Measurements from ENCODE around the gene PDIA6.

PDIA6 gene

DNA sequence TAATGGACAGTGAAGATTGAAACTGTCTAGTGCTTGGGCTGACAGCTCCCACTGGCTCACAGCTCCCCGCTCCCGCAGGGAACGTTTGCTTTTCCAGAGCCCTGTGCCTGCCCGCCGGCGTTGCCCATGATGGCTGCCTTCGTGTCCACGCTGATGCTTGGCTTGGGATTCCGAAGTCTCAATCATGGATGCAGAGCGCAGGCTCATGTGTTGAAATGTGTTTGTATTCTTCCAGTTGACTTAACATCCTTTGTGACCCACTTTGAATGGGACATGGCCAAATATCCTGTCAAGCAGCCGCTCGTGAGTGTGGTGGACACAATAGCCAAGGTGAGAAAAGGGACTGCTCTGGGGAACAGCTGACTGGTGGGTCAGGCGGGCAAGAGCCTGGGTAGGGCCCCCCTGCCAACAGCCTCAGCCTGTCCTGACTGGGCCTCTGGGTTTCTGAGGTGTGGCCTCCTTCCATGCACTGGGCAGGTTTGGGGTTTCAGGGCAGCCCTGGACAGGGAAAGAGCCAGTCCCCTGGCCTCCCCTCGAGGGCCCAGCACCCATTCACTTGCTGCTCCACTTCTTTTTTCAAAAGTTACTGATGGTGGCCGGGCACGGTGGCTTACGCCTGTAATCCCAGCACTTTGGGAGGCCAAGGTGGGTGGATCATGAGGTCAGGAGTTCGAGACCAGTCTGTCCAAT is 48.3 kb downstream of the PDIA6 start:
- no peak for DNase-seq (ENCODE audit: low read depth)

DNA sequence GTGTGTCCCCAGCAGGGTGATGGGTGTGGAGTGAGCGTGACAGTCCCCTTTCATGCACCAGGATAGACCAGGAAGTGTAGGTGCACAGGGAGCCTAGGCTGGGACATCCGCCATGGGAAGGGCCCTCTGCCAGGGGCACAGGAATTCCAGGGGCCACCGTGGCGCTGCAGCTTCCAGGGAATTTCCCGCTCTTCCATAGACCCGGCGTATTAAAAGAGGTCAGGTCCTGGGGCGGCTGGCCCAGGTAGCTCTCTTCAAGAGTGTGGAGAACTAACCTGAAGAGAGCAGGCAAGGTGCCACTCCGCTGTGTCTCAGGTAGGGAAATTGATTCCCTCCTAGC is 49.2 kb downstream of the PDIA6 start:
- DNase-seq (ENCODE audit: low read depth): no peak

DNA sequence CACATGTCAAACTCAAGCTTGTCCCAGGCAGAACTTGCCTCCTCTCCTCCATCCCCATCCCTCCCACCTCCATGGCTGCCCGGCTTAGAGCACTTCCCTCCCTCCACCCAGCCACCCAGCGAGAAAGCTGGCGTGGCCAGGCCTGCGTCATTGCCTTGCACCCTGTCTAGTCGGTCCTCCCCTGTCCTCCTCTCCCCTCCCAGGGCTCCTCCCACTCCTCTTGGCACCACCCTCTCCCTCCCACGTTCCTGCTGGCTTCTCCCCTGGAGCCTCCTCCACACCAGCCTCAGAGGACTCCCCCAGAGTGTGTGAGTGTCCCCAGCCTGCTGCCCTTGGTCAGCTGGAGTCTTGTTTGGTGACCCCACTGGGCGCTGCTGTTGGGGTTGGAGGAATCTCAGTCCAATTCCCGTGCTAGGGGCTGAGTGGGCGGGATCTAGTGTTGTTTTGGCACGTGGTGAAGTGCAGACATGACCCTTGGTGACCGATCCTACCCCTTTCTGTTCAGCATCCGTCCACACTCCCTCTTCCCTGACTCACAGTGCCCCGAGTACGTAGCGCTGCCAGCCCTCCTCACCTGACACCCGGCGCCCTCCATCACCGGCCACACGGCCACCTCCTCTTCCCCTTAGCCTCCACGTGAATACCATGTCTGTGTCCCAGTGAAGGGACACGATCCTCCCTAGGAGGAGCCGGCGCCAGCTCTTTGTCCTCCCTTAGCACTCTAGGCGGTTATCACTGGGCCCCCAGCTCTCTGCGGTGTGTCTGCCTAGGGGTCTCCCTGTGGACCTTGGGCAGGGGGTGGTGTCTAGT is 49.7 kb downstream of the PDIA6 start:
- DNase-seq (ENCODE audit: low read depth): no peak

DNA sequence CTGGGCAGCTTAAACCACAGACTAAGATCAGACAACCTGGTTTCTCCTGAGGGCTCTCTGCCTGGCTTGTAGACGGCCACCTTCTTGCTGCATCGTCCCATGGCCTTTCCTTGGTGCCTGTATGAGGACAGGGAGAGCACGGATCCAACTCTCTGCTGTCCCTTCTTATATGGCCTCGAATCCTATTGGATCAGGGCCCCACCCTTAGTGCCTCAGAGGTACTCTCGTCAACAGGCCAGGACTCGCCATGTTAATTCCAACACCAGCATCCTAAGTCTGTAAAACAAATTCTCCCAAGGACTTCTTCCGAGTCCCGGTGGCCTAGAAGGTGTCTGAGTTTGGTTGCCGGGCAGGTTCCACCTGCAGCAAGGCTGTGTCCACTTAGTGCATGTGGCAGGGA is 51.0 kb downstream of the PDIA6 start:
- no peak for DNase-seq (ENCODE audit: low read depth)

DNA sequence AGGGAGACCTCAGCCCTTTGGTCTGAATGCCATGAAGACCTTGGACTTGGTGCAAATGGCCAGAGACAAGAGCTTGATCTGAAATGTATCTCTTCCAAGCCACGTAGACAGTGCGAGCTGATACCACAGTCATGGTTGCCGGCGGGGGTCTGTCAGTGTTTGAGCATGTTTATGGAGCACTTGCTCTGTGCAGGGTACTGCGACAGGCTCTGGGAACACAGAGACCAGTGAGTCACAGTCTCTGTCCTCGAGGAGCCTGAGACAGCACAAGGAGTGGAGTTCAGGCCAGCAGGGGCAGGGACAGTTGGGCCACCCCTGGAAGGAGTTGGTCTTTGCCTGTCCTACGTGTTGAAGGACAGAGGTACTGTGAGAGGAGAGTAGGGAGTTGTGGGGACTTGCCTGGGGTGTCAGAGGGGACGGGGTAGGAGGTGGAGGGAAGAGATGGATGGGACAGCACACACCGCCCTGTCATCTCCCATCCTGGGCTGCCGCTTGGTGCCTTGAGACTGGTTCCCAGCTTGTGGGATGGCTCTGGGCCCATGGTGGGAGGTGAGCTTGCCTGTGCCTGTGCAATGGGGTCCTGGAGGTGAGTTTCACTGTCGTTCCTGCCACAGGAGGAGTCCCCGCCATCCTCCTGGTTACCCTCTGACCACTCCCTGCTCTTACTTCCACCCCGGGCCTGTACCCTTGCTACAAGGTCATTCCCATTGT is 51.6 kb downstream of the PDIA6 start:
- no peak for DNase-seq (ENCODE audit: low read depth)

DNA sequence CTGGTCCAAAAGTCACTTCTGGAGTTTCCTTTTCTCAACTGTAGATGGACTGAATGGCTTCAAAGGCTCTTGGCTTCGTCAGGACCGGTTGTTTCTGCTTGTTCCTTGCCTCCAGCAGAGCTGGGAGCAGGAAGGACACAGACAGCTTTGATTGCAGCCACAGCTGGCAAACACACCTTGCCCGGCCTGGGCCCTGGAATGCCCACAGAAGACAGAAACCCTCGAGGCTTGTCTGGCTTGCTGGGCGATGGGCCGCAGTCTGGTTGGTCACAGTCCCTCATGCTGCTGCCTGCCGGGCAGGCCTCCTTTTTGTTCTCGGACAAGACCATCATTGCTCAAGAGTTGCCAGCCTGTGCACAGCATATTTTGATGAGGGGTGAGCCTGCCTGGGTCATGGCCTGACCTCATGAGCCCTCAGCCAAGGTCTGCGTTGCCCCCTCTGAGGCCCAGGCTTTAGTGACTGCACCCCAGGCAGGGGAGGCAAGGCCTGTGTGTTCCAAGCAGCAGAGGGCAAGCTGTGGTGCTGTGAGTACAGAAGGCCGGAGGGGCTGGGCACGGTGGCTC is 53.4 kb downstream of the PDIA6 start:
- DNase-seq (ENCODE audit: low read depth): no peak

DNA sequence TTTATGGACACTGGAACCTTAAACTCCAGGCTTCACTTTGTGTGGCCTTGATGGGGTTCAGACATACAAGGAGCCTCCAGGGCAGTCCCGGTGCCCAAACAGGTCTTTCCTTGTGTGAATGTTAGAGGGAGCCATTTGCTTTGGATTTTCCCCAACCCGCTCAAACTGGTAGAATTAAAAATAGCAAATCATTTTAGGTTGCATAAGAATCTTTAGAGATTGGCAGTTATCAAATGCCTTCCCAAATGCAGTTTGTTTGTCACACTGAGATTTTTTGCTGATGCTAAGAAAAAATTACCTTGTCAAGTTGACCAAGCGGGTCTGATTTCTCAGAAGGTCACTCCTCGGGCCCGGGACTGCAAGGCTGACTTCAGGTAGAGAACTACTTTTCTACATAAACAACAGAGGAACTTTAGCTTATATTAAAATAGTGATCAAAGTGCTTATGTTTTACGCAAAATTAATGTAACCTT is 54.7 kb downstream of the PDIA6 start:
- DNase-seq (ENCODE audit: low read depth): no peak

DNA sequence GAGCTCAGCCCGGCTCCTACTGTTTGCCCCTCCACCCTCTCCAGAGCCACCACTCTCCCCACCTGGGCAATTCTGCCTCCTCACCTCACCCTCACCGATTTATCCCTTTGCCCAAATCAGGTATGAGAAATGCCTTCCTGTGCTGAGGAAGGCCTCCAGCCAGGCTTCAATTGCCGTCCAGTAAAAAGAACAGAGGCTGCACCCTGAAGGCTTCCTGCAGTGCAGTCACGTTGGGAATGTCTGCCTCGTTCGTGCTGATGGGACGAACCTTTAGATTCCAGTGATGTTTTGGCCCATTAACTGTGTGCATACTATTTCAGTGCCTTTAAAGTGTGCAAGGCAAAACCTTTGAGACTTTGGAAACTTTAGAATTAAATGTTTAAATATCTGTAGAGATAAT is 57.0 kb downstream of the PDIA6 start:
- no peak for DNase-seq (ENCODE audit: low read depth)

DNA sequence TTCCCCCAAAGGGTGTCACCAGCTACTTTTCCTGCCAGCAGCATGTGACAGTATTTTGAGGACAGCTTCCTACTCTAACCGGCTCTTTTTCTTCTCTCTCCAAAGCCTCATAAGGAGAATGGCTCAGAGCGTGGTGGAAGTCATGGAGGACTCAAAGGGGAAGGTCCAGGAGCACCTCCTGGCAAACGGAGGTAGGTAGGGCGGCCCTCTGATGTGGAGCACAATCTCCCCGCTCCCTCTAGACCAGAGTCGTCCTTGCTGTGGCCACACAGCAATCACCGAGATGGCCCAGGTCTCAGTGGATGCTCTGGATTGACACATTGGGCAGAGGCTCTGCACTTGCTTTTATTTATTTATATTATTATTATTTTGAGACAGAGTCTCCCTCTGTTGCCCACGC is 58.7 kb downstream of the PDIA6 start:
- no peak for DNase-seq (ENCODE audit: low read depth)

DNA sequence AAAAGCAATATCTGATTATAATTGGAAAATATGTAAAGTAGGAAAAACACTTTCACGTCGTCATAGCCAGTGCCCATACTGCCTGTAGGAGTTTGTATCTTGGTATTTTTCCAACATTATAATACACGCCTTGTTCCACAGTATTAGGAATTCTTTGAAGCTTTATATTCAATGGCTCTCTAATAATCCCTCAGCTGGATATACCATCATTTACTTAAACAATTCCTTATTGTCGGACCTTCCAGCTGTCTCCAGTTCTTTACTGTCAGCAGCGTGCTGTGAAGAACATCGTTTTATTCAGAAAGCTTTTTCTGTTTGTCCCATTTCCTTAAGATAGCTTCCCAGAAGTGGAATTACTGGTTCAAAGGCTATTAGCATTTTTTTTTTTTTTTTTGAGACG is 59.4 kb downstream of the PDIA6 start:
- DNase-seq (ENCODE audit: low read depth): no peak

DNA sequence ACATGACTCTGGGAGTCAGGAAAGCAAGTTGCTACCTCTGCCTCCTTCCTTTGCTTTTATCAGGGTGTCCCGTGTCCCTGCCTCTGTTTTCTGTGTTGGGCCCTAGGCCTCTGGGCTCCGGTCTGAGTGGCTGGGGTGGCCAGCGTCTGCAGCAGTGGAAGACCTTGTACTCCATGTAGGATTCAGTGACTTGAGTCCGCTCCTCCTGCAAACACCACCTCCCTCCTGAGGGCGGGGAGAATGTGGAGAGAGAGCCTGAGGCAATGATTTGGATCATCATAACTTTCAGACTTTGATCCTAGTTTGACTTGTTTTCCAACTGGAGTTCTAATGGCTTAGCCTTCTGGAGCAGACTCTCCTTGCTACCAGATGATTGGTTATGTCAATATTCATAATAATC is 60.3 kb downstream of the PDIA6 start:
- no peak for DNase-seq (ENCODE audit: low read depth)

DNA sequence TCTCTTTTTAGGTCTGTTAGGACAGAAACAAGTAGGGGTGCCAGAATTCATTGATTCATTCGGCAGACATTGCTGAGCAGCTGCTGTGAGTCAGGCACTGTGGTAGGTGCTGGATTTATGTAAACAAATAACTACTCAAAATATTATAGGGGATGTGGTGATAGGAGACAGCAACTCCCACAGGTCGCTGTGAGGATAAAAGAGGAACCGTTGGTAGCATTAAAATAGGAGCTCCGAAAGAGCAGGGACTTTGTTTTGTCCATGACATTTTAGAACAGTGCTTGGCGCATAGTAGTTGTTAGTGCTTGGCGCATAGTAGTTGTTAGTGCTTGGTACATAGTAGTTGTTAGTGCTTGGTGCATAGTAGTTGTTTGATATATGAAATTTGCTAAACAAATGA is 62.0 kb downstream of the PDIA6 start:
- DNase-seq (ENCODE audit: low read depth): no peak

DNA sequence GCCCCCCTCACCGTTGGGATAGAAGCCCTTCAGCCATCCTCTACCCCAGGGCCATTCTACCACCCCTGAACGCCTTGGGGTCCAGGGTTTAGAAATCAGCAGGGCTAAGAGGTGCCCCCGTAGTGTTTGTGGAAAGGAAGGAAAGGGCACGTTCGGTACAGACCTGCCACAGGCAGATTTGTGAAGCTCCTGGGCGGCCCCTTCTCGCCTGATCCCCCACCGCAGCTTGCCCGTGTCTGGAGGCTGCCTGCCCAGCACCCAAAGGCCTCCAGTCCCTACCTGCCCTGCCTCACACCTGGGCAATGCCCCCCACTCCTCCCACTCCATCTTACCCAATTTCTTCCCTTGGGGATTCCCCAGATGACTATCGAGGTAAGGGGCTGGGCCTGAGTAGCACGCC is 69.9 kb downstream of the PDIA6 start:
- DNase-seq (ENCODE audit: low read depth): no peak

DNA sequence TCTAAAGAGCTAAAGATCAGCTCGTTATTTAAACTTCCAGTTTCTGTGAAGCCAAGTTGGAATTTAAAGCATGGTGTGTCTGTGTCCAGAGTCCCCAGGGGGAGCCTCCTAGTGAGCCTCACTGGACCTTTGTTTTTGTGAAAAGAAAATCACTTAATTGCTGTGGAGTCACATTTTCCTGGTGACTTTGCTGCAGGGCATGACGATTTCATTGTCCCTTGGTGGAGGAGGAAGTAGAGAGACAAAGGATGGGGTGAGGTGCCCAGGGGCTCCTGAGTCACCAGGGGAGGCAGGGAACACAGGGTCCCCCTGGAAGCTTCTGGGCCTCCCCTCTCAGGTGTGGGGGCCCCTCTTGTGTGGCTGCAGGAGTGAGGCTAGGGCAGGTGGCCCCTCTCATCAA is 71.4 kb downstream of the PDIA6 start:
- no peak for DNase-seq (ENCODE audit: low read depth)

DNA sequence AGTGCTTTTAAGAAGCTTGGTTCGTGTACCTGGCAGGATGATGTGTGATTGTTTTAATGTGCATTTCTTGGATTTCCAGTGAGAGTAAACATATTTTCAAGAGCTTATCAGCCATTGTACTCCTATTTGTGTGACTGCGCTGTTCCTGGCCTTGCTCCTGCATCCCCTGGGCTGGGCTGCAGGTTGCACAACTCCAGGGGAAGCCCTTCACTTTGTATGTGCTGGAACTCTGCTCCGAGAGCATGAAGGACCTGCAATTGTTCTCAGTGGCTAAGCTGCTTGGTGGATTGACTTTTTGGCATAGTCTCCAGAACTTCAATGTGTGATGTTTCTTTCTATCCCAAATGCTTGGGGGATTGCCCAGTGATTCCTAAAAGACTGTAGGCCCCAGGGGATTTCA is 72.4 kb downstream of the PDIA6 start:
- DNase-seq (ENCODE audit: low read depth): no peak

DNA sequence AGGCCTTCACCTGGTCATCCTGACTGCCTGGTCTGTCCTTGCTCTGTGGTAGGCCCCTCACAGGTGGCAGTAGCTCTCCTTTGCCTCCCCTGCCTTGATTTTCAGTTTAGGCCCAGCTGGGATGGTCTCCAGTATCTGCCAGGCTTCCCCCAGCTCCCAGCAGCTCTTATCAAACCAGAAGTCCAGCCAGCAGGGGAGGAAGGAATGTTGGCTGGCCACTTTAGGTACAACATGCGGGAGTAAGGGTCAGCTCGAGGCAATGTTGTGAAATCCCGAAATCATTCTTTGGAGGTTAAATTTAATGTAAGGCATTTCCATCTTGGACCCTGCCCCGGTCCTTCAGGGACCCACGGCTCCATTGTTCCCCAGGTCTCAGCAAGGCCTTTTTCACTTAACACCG is 74.4 kb downstream of the PDIA6 start:
- DNase-seq (ENCODE audit: low read depth): no peak

DNA sequence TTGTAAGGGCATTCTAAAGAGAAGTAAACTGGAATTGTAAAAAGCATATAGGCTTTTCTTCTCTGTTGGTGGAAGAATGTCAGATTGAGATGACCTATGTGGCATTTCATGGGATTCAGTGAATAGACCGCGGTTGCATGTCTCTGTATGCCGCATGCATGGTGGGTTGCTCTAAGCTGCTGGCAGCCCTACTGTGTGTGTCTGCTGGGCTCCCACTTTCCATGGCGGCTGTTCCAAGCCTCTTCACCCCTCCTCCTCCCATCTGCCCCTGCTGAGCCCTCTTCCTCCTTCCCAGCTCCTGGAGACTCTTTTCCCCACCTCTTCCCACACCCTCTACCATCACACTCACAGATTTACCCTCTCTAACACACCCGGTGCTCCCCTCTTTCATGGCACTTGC is 78.6 kb downstream of the PDIA6 start:
- DNase-seq (ENCODE audit: low read depth): no peak

DNA sequence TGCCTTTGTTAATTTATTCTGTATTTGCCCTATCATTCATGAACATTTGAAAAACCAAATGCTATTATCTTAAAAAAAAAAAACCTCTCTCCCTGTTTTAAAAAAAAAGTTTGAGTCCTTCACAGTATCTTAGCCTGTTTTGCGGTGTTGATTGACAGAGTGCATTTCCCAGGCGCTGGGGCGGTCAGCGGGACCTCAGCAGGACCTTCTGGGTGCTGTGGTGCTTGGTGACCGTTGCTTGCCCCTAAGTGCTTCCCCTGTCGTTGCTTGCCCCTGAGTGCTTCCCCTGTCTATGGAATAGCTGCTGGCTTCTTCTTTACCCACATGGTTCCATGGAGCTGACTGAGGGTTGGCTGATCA is 79.0 kb downstream of the PDIA6 start:
- no peak for DNase-seq (ENCODE audit: low read depth)
